Liver (tissue), 9 donors: ENCODE measurements around the gene NHP2. TPM values are rescaled to one million over a fixed set of nuclear protein-coding genes. Genes with fewer than 3 reads are reported as not detected.

Source experiments
- DNase-seq: peaks from one replicate; pipeline ENCODE4 v3.0.0-alpha.2; 2017; ENCODE audit warnings: low spot score
- H3K27ac ChIP-seq, 2 donors: one replicate each; pipeline ENCODE4 v1.7.0; 2013; ENCODE audit warnings: inconsistent platforms in 2 of 2, low read length in 2 of 2, control low read depth in 1 of 2, low read depth in 1 of 2, mild to moderate bottlenecking in 1 of 2
- H3K27me3 ChIP-seq, 4 donors: one replicate each; pipeline versions ENCODE4 v1.6.1 to v1.7.0; 2013; ENCODE audit warnings: low read length in 3 of 4, inconsistent platforms in 1 of 4, mild to moderate bottlenecking in 1 of 4, moderate library complexity in 1 of 4; ENCODE audit not compliant: control insufficient read depth in 4 of 4, insufficient read depth in 4 of 4
- H3K36me3 ChIP-seq, 4 donors: one replicate each; pipeline versions ENCODE4 v1.6.1 to v1.7.0; 2013; ENCODE audit warnings: low read length in 3 of 4, mild to moderate bottlenecking in 3 of 4, low read depth in 1 of 4, moderate library complexity in 1 of 4; ENCODE audit not compliant: control insufficient read depth in 4 of 4, insufficient read depth in 3 of 4
- H3K4me1 ChIP-seq, 4 donors: one replicate each; pipeline versions ENCODE4 v1.6.1 to v1.7.0; 2013; ENCODE audit warnings: low read length in 3 of 4, mild to moderate bottlenecking in 3 of 4, moderate library complexity in 1 of 4; ENCODE audit not compliant: control insufficient read depth in 4 of 4, insufficient read depth in 4 of 4
- H3K4me3 ChIP-seq, 3 donors: one replicate each; pipeline versions ENCODE4 v1.6.1 to v1.7.0; 2013; ENCODE audit warnings: low read length in 3 of 3, control low read depth in 1 of 3, low read depth in 1 of 3, mild to moderate bottlenecking in 1 of 3
- H3K9ac ChIP-seq, 2 donors: one replicate each; pipeline ENCODE4 v1.7.0; 2013; ENCODE audit warnings: low read length in 2 of 2, mild to moderate bottlenecking in 2 of 2, moderate library complexity in 2 of 2, control low read depth in 1 of 2, low read depth in 1 of 2
- H3K9me3 ChIP-seq, 4 donors: one replicate each; pipeline versions ENCODE4 v1.6.1 to v1.7.0; 2013; ENCODE audit warnings: low read length in 3 of 4; ENCODE audit not compliant: control insufficient read depth in 4 of 4
- ATF3 ChIP-seq: IDR thresholded peaks from 2 replicates; pipeline ENCODE4 v1.6.1; 2016; ENCODE audit warnings: antibody characterized with exemption
- FOXA1 ChIP-seq: IDR thresholded peaks from 2 replicates; pipeline ENCODE4 v1.6.1; 2016; ENCODE audit warnings: antibody characterized with exemption
- FOXA2 ChIP-seq: IDR thresholded peaks from 2 replicates; pipeline ENCODE4 v1.6.1; 2016; ENCODE audit warnings: antibody characterized with exemption
- GABPA ChIP-seq, 2 donors: IDR thresholded peaks in 1 of 2; conservative IDR thresholded peaks in 1 of 2; 2 replicates each; pipeline ENCODE4 v1.6.1; 2016; ENCODE audit warnings: antibody characterized with exemption in 2 of 2, mild to moderate bottlenecking in 1 of 2, moderate library complexity in 1 of 2
- HNF4A ChIP-seq, 2 donors: conservative IDR thresholded peaks; 2 replicates each; pipeline ENCODE4 v1.6.1; 2016; ENCODE audit warnings: antibody characterized with exemption in 2 of 2, mild to moderate bottlenecking in 2 of 2
- NR2F2 ChIP-seq: IDR thresholded peaks from 2 replicates; pipeline ENCODE4 v1.6.1; 2016; ENCODE audit warnings: antibody characterized with exemption
- RAD21 ChIP-seq, 2 donors: IDR thresholded peaks; 2 replicates each; pipeline ENCODE4 v1.6.1; 2016; ENCODE audit warnings: antibody characterized with exemption in 2 of 2, mild to moderate bottlenecking in 2 of 2
- REST ChIP-seq: IDR thresholded peaks from 2 replicates; pipeline ENCODE4 v1.6.1; 2016; ENCODE audit warnings: antibody characterized with exemption, mild to moderate bottlenecking
- RXRA ChIP-seq, 2 donors: IDR thresholded peaks; 2 replicates each; pipeline ENCODE4 v1.6.1; 2017 to 2018; ENCODE audit warnings: antibody characterized with exemption in 2 of 2, mild to moderate bottlenecking in 1 of 2
- SP1 ChIP-seq: IDR thresholded peaks from 2 replicates; pipeline ENCODE4 v1.6.1; 2018; ENCODE audit warnings: antibody characterized with exemption, mild to moderate bottlenecking
- TAF1 ChIP-seq: conservative IDR thresholded peaks from 2 replicates; pipeline ENCODE4 v1.6.1; 2016; ENCODE audit warnings: antibody characterized with exemption, mild to moderate bottlenecking
- YY1 ChIP-seq: IDR thresholded peaks from 2 replicates; pipeline ENCODE4 v1.6.1; 2016; ENCODE audit warnings: antibody characterized with exemption, mild to moderate bottlenecking
- ZBTB33 ChIP-seq: IDR thresholded peaks from 2 replicates; pipeline ENCODE4 v1.6.1; 2016; ENCODE audit warnings: antibody characterized with exemption
- WGBS: extraction: QIAGEN DNeasy Blood & Tissue Kit; methylation state at CpG from one replicate; pipeline ENCODE4 v1.1.7; 2013; 5-methylcytosine and 5-hydroxymethylcytosine counted together
- polyA plus RNA-seq, 2 donors: library from polyadenylated mRNA; stranded (reverse) in 1 of 2; unstranded in 1 of 2; fragments of 200-250 nt in 1 of 2; fragments of >200 nt in 1 of 2; fragmentation: Nextera tagmentation in 1 of 2; extraction: Ambion mirVana in 1 of 2; gene quantifications; one replicate each; pipeline versions ENCODE4 v1.2.1 to v1.2.3, GENCODE V29; 2013 to 2015
- total RNA-seq, 2 donors: library from RNA; depleted of rRNA; stranded (reverse); fragments of >200 nt; gene quantifications; one replicate each; pipeline ENCODE4 v1.2.3, GENCODE V29; 2014
- TF ChIP-seq, protein P1 (sequence below): IDR thresholded peaks from 2 replicates; pipeline ENCODE4 v1.6.1; 2016; ENCODE audit warnings: antibody characterized with exemption
- TF ChIP-seq, protein P2 (sequence below): fragments of 150-350 bp; IDR thresholded peaks from 2 replicates; pipeline ENCODE4 v1.5.1; 2017; ENCODE audit warnings: improper control_type of control experiment, low read depth, low read length; ENCODE audit not compliant: missing input control
- donor health status: healthy.
- donor health status: healthy.
- donor health status: healthy.
- donor health status: healthy.
- donor health status: healthy.

The NHP2 gene
- total and polyA plus RNA-seq, 4 donors = 44.1 to 124 (median 62.6) TPM

- TF ChIP-seq REST (no peak), RAD21 (IDR thresholded peaks at IDR 0.05) (no peak), HNF4A (conservative IDR thresholded peaks at IDR 0.05) (no peak), TAF1 (no peak)
These were observed 28.3 kb downstream of the NHP2 start (continued) for GRCh38 chr5:178125253-178125906.

DNA sequence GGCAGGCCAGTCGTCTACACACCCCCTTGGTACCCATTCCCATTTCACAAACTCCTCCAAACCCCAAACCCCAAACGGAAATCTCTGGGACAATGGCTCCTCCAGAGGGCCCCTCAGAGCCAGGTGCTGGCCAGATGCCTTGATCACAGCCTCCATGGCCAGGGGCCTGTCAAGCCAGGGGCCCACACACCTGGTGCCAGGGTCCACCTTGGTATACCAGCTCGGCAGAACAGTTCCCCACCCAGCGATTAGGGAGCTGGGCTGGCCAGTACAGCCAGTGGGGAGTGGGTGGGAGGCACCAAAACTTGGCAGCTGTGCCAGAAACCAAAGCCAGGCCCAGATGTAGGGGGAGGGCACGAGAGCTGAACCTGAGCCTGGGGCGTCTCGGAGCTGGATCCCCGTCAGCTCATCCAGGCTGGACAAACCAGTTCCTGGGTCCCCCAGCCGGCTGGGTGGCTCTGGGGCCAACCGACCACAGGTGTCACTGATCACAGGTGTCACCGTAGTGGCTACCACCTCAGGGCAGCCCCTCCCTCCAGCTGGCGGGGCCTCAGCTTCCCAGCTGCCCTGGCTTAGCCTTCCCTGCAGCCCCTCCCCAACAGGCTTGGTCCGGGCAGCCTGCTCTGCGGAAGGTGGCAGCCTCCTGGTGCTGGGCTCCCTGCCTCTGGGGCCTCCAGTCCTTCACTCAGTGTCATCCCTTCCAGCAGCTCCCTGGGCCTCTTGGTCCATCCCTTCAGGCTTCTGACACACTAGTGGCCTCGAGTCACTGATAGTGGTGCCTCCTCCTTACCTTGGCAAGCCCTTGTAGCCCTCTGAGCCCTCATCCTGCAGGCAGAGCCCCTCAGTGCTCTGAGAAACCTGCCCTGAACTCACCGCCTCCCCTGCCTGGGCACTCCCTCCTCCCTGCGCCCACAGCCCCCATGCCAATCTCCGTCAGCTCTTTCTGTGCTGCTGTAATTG lies 29.4 kb downstream of the NHP2 start:
- Histone ChIP-seq H3K27me3 (no peaks in the 10 kb centered on the region), H3K4me3 (no peak overlapping the region), H3K36me3 (no peaks in the 10 kb centered on the region), H3K4me1 (peaks cover 0 to 4% (median 0%) of the 10 kb centered on the region in 4 donors), H3K9ac (no peak overlapping the region), H3K9me3 (no peaks in the 10 kb centered on the region), H3K27ac (no peak overlapping the region)
- 85% methylated on average over 18 of the region's 18 CpGs for WGBS
- TF ChIP-seq GABPA (IDR thresholded peaks at IDR 0.05 in 1 of 2, conservative IDR thresholded peaks at IDR 0.05 in 1 of 2) (no peak), FOXA2 (no peak), SP1 (no peak), RXRA (IDR thresholded peaks at IDR 0.05) (no peak), FOXA1 (no peak), RAD21 (IDR thresholded peaks at IDR 0.05) (no peak), ATF3 (no peak), HNF4A (conservative IDR thresholded peaks at IDR 0.05) (no peak), NR2F2 (no peak), TAF1 (no peak), YY1 (no peak), ZBTB33 (no peak)
- TF ChIP-seq, protein P1, sequence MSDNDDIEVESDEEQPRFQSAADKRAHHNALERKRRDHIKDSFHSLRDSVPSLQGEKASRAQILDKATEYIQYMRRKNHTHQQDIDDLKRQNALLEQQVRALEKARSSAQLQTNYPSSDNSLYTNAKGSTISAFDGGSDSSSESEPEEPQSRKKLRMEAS = no peak
- TF ChIP-seq, protein P2, sequence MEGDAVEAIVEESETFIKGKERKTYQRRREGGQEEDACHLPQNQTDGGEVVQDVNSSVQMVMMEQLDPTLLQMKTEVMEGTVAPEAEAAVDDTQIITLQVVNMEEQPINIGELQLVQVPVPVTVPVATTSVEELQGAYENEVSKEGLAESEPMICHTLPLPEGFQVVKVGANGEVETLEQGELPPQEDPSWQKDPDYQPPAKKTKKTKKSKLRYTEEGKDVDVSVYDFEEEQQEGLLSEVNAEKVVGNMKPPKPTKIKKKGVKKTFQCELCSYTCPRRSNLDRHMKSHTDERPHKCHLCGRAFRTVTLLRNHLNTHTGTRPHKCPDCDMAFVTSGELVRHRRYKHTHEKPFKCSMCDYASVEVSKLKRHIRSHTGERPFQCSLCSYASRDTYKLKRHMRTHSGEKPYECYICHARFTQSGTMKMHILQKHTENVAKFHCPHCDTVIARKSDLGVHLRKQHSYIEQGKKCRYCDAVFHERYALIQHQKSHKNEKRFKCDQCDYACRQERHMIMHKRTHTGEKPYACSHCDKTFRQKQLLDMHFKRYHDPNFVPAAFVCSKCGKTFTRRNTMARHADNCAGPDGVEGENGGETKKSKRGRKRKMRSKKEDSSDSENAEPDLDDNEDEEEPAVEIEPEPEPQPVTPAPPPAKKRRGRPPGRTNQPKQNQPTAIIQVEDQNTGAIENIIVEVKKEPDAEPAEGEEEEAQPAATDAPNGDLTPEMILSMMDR = no peak
- DNase-seq = no peak
